Lung (tissue), 16 donors: ENCODE measurements around the gene OTX2. TPM values are rescaled to one million over a fixed set of nuclear protein-coding genes. Genes with fewer than 3 reads are reported as not detected.

ENCODE experiments used
- ATAC-seq: fragments of 200-7000 bp; cut with Tn5 transposase; one replicate; pipeline ENCODE4 v1.9.1; 2020; ENCODE audit warnings: moderate number of reproducible peaks; ENCODE audit not compliant: insufficient read depth, low FRiP score
- DNase-seq, 3 donors: peaks; one replicate each; pipeline ENCODE4 v3.0.0-alpha.2; 2013 to 2017
- H3K27ac ChIP-seq, 2 donors: one replicate each; pipeline ENCODE4 v1.5.1; 2013; ENCODE audit warnings: mild to moderate bottlenecking in 2 of 2, moderate library complexity in 2 of 2, control low read depth in 1 of 2, inconsistent platforms in 1 of 2, low read depth in 1 of 2, low read length in 1 of 2
- H3K27me3 ChIP-seq, 3 donors: one replicate each; pipeline ENCODE4 v1.5.1; 2013; ENCODE audit warnings: low read length in 2 of 3; ENCODE audit not compliant: control insufficient read depth in 3 of 3, insufficient read depth in 3 of 3
- H3K36me3 ChIP-seq, 4 donors: one replicate each; pipeline ENCODE4 v1.5.1; 2013; ENCODE audit warnings: low read length in 4 of 4, mild to moderate bottlenecking in 1 of 4, moderate library complexity in 1 of 4; ENCODE audit not compliant: control insufficient read depth in 4 of 4, insufficient read depth in 4 of 4
- H3K4me1 ChIP-seq, 5 donors: one replicate each; pipeline ENCODE4 v1.5.1; 2013; ENCODE audit warnings: low read length in 5 of 5, mild to moderate bottlenecking in 2 of 5, moderate library complexity in 1 of 5; ENCODE audit not compliant: control insufficient read depth in 5 of 5, insufficient read depth in 5 of 5
- H3K4me3 ChIP-seq: one replicate; pipeline ENCODE4 v1.5.1; 2013; ENCODE audit warnings: mild to moderate bottlenecking, control low read depth, moderate library complexity
- H3K9ac ChIP-seq, 2 donors: one replicate each; pipeline ENCODE4 v1.5.1; 2013; ENCODE audit warnings: low read length in 2 of 2, control low read depth in 1 of 2; ENCODE audit not compliant: insufficient read depth in 1 of 2
- H3K9me3 ChIP-seq, 4 donors: one replicate each; pipeline ENCODE4 v1.5.1; 2013; ENCODE audit warnings: low read length in 3 of 4, mild to moderate bottlenecking in 1 of 4, moderate library complexity in 1 of 4; ENCODE audit not compliant: control insufficient read depth in 4 of 4, insufficient read depth in 3 of 4
- WGBS, 2 donors: extraction: QIAGEN DNeasy Blood & Tissue Kit; methylation state at CpG; one replicate each; pipeline ENCODE4 v1.1.7; 2013; 5-methylcytosine and 5-hydroxymethylcytosine counted together
- long read RNA-seq, 5 donors: transcript quantifications; one replicate each; lab custom pipeline, GENCODE V29; 2026
- polyA plus RNA-seq, 2 donors: library from polyadenylated mRNA; stranded (reverse); fragments of 200-250 nt; gene quantifications; one replicate each; pipeline ENCODE4 v1.2.1, GENCODE V29; 2013
- total RNA-seq, 2 donors: library from RNA; depleted of rRNA in 1 of 2; stranded (reverse); fragments of >200 nt in 1 of 2; gene quantifications; one replicate each; pipeline ENCODE4 v1.2.1, GENCODE V29; 2014 to 2021
- TF ChIP-seq, protein P1 (sequence below): IDR thresholded peaks from 2 replicates; pipeline ENCODE4 v1.5.1; 2012; ENCODE audit warnings: mild to moderate bottlenecking; ENCODE audit errors: control extremely low read depth, extremely low read depth
- donor health status: control.
- donor health status: control.
- donor health status: Bipolar disorder and iron deficiency.
- donor health status: healthy.
- donor health status: DM: yes; HTN: yes; CAD: no.

Gene OTX2
- total RNA-seq (not detected), polyA plus RNA-seq (not detected)
- long read RNA-seq, donor 1, result 0 reads
- long read RNA-seq, donor 2, result 0 reads
- long read RNA-seq, donor 3, result 0 reads
- long read RNA-seq, donor 4, result 0 reads
- long read RNA-seq, donor 5, result 0 reads

DNA sequence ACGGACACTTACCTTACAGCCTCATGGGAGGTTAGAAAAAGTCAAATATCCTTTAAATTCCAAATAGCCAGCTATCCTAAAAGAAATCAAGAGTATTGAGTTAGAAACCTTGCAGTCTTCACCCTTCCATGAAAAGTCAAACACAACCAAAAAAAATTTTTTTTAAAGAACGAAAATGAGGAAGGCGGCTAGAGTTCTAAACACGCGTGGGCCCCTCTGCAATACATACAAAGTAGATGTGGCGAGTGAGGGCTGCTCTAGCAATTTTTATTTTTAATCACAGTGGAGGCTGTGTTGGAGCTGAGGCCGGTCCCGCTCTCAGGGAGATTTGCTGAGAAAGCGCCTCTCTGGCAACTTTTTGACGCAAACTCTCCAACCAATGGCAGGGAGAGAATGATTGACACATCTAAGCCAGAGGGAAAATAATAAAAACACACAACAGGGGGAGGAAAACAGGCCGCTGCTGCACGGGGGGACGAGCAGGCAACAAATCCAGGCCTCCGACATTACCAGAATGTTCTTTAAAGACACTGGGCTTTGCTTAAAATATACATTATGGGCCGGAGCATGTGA, at the start of gene OTX2:
Gene OTX2 (minus strand): TSS at position 333 of the 573 bp plus-strand sequence. CDS start 5,023 bp downstream, outside the sequence.
- DNase-seq, result peak in 1 of 3 donors; percentile 21
- Histone ChIP-seq H3K27me3 (peaks cover 21 to 97% (median 90%) of the 10 kb centered on the region in 3 donors), H3K9ac (no peak within 1 kb of the TSS), H3K4me1 (peaks cover 0 to 10% (median 0%) of the 10 kb centered on the region in 5 donors), H3K27ac (no peak within 1 kb of the TSS), H3K36me3 (no peaks in the 10 kb centered on the region), H3K9me3 (peaks cover 0 to 24% (median 0%) of the 10 kb centered on the region in 4 donors), H3K4me3 (no peak within 1 kb of the TSS)
- WGBS, 2 donors, result 10 to 15% methylated on average over 15 of the region's 15 CpGs
- TF ChIP-seq, protein P1, sequence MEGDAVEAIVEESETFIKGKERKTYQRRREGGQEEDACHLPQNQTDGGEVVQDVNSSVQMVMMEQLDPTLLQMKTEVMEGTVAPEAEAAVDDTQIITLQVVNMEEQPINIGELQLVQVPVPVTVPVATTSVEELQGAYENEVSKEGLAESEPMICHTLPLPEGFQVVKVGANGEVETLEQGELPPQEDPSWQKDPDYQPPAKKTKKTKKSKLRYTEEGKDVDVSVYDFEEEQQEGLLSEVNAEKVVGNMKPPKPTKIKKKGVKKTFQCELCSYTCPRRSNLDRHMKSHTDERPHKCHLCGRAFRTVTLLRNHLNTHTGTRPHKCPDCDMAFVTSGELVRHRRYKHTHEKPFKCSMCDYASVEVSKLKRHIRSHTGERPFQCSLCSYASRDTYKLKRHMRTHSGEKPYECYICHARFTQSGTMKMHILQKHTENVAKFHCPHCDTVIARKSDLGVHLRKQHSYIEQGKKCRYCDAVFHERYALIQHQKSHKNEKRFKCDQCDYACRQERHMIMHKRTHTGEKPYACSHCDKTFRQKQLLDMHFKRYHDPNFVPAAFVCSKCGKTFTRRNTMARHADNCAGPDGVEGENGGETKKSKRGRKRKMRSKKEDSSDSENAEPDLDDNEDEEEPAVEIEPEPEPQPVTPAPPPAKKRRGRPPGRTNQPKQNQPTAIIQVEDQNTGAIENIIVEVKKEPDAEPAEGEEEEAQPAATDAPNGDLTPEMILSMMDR, result no peak
- no peak for ATAC-seq

DNA sequence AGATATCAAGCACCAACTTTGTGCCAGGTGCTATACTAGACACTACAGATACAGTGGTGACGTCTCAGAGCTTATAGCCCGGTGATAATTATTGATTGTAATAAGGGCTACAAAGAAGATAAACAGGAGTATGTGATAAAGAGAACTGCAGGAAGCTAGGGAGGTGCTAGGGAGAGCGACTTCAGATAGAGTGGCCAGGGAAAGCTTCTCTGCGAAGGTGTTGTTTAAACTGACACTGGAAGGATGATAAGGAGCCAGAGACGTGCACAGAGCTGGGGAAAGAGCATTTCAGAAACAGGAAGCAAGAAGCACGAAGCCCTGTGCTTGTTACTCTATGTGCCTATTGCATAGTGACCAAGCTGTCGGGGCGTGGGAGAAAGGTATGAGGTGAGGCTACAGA, 48.1 kb upstream of the OTX2 start:
- ATAC-seq, result no peak
- Histone ChIP-seq H3K9ac (no peak overlapping the region), H3K27me3 (peaks cover 0 to 7% (median 0%) of the 10 kb centered on the region in 3 donors)

DNA sequence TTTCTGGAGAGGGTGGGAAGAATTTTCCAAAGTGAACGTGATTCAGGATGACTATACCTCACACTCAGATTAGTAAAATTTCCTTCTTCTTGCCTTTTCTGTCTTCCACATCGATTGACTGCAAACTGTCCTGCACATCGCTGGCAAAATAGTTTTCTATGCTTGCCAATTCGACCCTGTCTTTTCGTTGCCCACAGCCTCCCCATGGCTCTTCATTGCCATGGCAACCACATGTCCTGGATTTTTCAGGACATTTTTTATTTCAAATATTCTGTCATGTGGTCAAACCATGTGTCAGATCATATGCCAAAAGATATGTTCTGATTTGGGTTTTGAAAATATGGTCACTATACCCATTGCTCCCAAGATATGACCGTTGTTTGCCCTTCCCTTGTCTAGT, 46.9 kb upstream of the OTX2 start:
- TF ChIP-seq, protein P1, result no peak
- no peak overlapping the region for H3K9ac ChIP-seq
- H3K4me3 ChIP-seq, result no peak overlapping the region
- H3K9me3 ChIP-seq, result peaks cover 0 to 1% (median 0%) of the 10 kb centered on the region in 4 donors
- ATAC-seq (no peak), DNase-seq (no peak)
- no peaks in the 10 kb centered on the region for H3K36me3 ChIP-seq
- 78 to 83% methylated on average over 6 of the region's 6 CpGs for WGBS, 2 donors
- peaks cover 0 to 8% (median 0%) of the 10 kb centered on the region in 5 donors for H3K4me1 ChIP-seq
- H3K27ac ChIP-seq, result no peak overlapping the region
- peaks cover 0 to 7% (median 0%) of the 10 kb centered on the region in 3 donors for H3K27me3 ChIP-seq

More for the DNA sequence above, 48.1 kb upstream of the OTX2 start:
- H3K4me1 ChIP-seq, result peaks cover 0 to 8% (median 0%) of the 10 kb centered on the region in 5 donors
- TF ChIP-seq, protein P1, result no peak
- WGBS, 2 donors, result 20 to 27% methylated on average over 8 of the region's 8 CpGs
- H3K4me3 ChIP-seq, result no peak overlapping the region
- H3K27ac ChIP-seq, result no peak overlapping the region
- peaks cover 0 to 1% (median 0%) of the 10 kb centered on the region in 4 donors for H3K9me3 ChIP-seq
- DNase-seq, result peak in 1 of 3 donors; percentile 3
- no peaks in the 10 kb centered on the region for H3K36me3 ChIP-seq
